BLaER1 treated with 17β-estradiol and CSF1 and Interleukin-3, amounts not matched to agents 10 nM and 100 nM (cell line): ENCODE data around the gene MAGI2.
"Not testable (repeated sequence)": the region's sequence is repeated elsewhere in the genome, so short reads cannot be mapped to it uniquely, and the experiment has no call there.

Source experiments
- H3K27ac ChIP-seq, 11 experiments: shearing (Covaris generic); formaldehyde crosslinking; 2 replicates each; pipeline ENCODE4 v1.8.1; 2022
- H3K27me3 ChIP-seq, 11 experiments: shearing (Covaris generic); formaldehyde crosslinking; 2 replicates each; pipeline ENCODE4 v1.8.1; 2022
- H3K36me3 ChIP-seq, 11 experiments: shearing (Covaris generic); formaldehyde crosslinking; 2 replicates each; pipeline ENCODE4 v1.8.1; 2022
- H3K4me1 ChIP-seq, 10 experiments: shearing (Covaris generic); formaldehyde crosslinking; 2 replicates each; pipeline ENCODE4 v1.8.1; 2022
- H3K4me2 ChIP-seq, 11 experiments: shearing (Covaris generic); formaldehyde crosslinking; 2 replicates each; pipeline ENCODE4 v1.8.1; 2022
- H3K4me3 ChIP-seq, 10 experiments: shearing (Covaris generic); formaldehyde crosslinking; 2 replicates each; pipeline ENCODE4 v1.8.1; 2022
- H3K9ac ChIP-seq, 11 experiments: shearing (Covaris generic); formaldehyde crosslinking; 2 replicates each; pipeline ENCODE4 v1.8.1; 2022
- H3K9me3 ChIP-seq, 11 experiments: shearing (Covaris generic); formaldehyde crosslinking; replicated peaks in 1 of 11; 2 replicates each; pipeline ENCODE4 v1.8.1; 2022
- H4K20me1 ChIP-seq, 11 experiments: shearing (Covaris generic); formaldehyde crosslinking; 2 replicates each; pipeline ENCODE4 v1.8.1; 2022
- Cebpa-rat ChIP-seq, 11 experiments: shearing (Covaris generic); IDR thresholded peaks; 2 replicates each; pipeline ENCODE4 v1.8.1; 2022

The MAGI2 gene

GRCh38 chr7:78993341-78993740, 460.1 kb downstream of the MAGI2 start:
- Histone ChIP-seq H3K9me3 (no peaks in the 10 kb centered on the region), H4K20me1 (no peaks in the 10 kb centered on the region), H3K27ac (no peak overlapping the region), H3K4me3 (no peak overlapping the region), H3K27me3 (no peaks in the 10 kb centered on the region), H3K4me1 (peaks cover 0 to 4% (median 0%) of the 10 kb centered on the region in 10 experiments; a peak in 2 of 20 replicates), H3K9ac (no peak overlapping the region), H3K36me3 (no peaks in the 10 kb centered on the region), H3K4me2 (peak overlapping the region in 2 of 11 experiments; percentile 8 to 13; a peak in 1 of 22 replicates)
- no peak for TF ChIP-seq Cebpa-rat (IDR thresholded peaks at IDR 0.05)

GRCh38 chr7:78985509-78985908, 468.0 kb downstream of the MAGI2 start:
- Histone ChIP-seq H3K4me3 (no peak overlapping the region), H3K9me3 (no peaks in the 10 kb centered on the region), H3K4me1 (no peaks in the 10 kb centered on the region), H3K27ac (no peak overlapping the region), H3K4me2 (no peak overlapping the region), H3K9ac (no peak overlapping the region), H3K27me3 (no peaks in the 10 kb centered on the region), H4K20me1 (no peaks in the 10 kb centered on the region), H3K36me3 (no peaks in the 10 kb centered on the region)
- no peak for TF ChIP-seq Cebpa-rat (IDR thresholded peaks at IDR 0.05)

- Histone ChIP-seq H3K4me2 (no peak overlapping the region), H3K4me3 (no peak overlapping the region), H3K9me3 (no peaks in the 10 kb centered on the region), H4K20me1 (no peaks in the 10 kb centered on the region), H3K36me3 (no peaks in the 10 kb centered on the region), H3K4me1 (no peaks in the 10 kb centered on the region), H3K27me3 (no peaks in the 10 kb centered on the region), H3K9ac (no peak overlapping the region), H3K27ac (no peak overlapping the region)
- TF ChIP-seq Cebpa-rat (IDR thresholded peaks at IDR 0.05), result no peak
These were observed 470.0 kb downstream of the MAGI2 start for GRCh38 chr7:78983483-78983882.

GRCh38 chr7:78970440-78970916, 483.0 kb downstream of the MAGI2 start:
- no peak for TF ChIP-seq Cebpa-rat (IDR thresholded peaks at IDR 0.05)
- Histone ChIP-seq H3K9ac (no peak overlapping the region), H3K4me2 (no peak overlapping the region)

GRCh38 chr7:78968951-78969350, 484.5 kb downstream of the MAGI2 start:
- TF ChIP-seq Cebpa-rat (IDR thresholded peaks at IDR 0.05), result no peak
- Histone ChIP-seq H4K20me1 (no peaks in the 10 kb centered on the region), H3K4me2 (no peak overlapping the region), H3K4me3 (no peak overlapping the region), H3K27ac (no peak overlapping the region), H3K9ac (no peak overlapping the region), H3K4me1 (peaks cover 0 to 6% (median 0%) of the 10 kb centered on the region in 10 experiments; a peak in 3 of 20 replicates), H3K27me3 (no peaks in the 10 kb centered on the region), H3K36me3 (no peaks in the 10 kb centered on the region), H3K9me3 (no peaks in the 10 kb centered on the region)

More at GRCh38 chr7:78970440-78970916, 483.0 kb downstream of the MAGI2 start:
- no peaks in the 10 kb centered on the region for H3K36me3 ChIP-seq
- H3K4me1 ChIP-seq, result no peaks in the 10 kb centered on the region
- no peaks in the 10 kb centered on the region for H3K27me3 ChIP-seq
- no peak overlapping the region for H3K27ac ChIP-seq
- H3K9me3 ChIP-seq, result no peaks in the 10 kb centered on the region
- H3K4me3 ChIP-seq, result no peak overlapping the region
- no peaks in the 10 kb centered on the region for H4K20me1 ChIP-seq

GRCh38 chr7:78967561-78967960, 485.9 kb downstream of the MAGI2 start:
- not testable (repeated sequence) for H3K4me2 ChIP-seq
- peaks cover 0 to 17% (median 0%) of the 10 kb centered on the region in 10 experiments; a peak in 4 of 20 replicates for H3K4me1 ChIP-seq

GRCh38 chr7:78967046-78967445, 486.4 kb downstream of the MAGI2 start:
- H3K9me3 ChIP-seq, result no peaks in the 10 kb centered on the region
- no peak for TF ChIP-seq Cebpa-rat (IDR thresholded peaks at IDR 0.05)
- no peaks in the 10 kb centered on the region for H3K36me3 ChIP-seq
- H3K27me3 ChIP-seq, result no peaks in the 10 kb centered on the region
- no peak overlapping the region for H3K4me2 ChIP-seq
- H3K9ac ChIP-seq, result no peak overlapping the region
- no peak overlapping the region for H3K27ac ChIP-seq
- peaks cover 0 to 17% (median 0%) of the 10 kb centered on the region in 10 experiments; a peak in 4 of 20 replicates for H3K4me1 ChIP-seq
- no peaks in the 10 kb centered on the region for H4K20me1 ChIP-seq
- no peak overlapping the region for H3K4me3 ChIP-seq

More at GRCh38 chr7:78967561-78967960, 485.9 kb downstream of the MAGI2 start:
- H3K27ac ChIP-seq, H3K27me3 ChIP-seq, H3K9ac ChIP-seq, H3K36me3 ChIP-seq, H4K20me1 ChIP-seq, H3K4me3 ChIP-seq, H3K9me3 ChIP-seq: not testable (repeated sequence)

GRCh38 chr7:78959477-78959876, 494.0 kb downstream of the MAGI2 start:
- Histone ChIP-seq H3K27ac (no peak overlapping the region), H3K4me2 (no peak overlapping the region), H3K9me3 (no peaks in the 10 kb centered on the region), H3K9ac (no peak overlapping the region), H3K4me3 (no peak overlapping the region), H3K36me3 (no peaks in the 10 kb centered on the region), H3K27me3 (no peaks in the 10 kb centered on the region), H4K20me1 (no peaks in the 10 kb centered on the region), H3K4me1 (peaks cover 0 to 25% (median 0%) of the 10 kb centered on the region in 10 experiments; a peak in 4 of 20 replicates)
- TF ChIP-seq Cebpa-rat (IDR thresholded peaks at IDR 0.05), result no peak

- no peak for TF ChIP-seq Cebpa-rat (IDR thresholded peaks at IDR 0.05)
These were observed 498.1 kb downstream of the MAGI2 start for GRCh38 chr7:78955329-78955728.

GRCh38 chr7:78953726-78954363, 499.6 kb downstream of the MAGI2 start:
- no peak overlapping the region for H3K27ac ChIP-seq
- no peak for TF ChIP-seq Cebpa-rat (IDR thresholded peaks at IDR 0.05)

More at GRCh38 chr7:78955329-78955728, 498.1 kb downstream of the MAGI2 start:
- no peak overlapping the region for H3K9ac ChIP-seq
- H3K4me1 ChIP-seq, result peaks cover 0 to 16% (median 0%) of the 10 kb centered on the region in 10 experiments; a peak in 2 of 20 replicates
- no peak overlapping the region for H3K4me3 ChIP-seq
- H3K27me3 ChIP-seq, result no peaks in the 10 kb centered on the region
- peaks cover 0 to 9% (median 0%) of the 10 kb centered on the region in 11 experiments; a peak in 2 of 22 replicates for H3K9me3 ChIP-seq
- no peak overlapping the region for H3K27ac ChIP-seq
- no peaks in the 10 kb centered on the region for H4K20me1 ChIP-seq
- H3K4me2 ChIP-seq, result no peak overlapping the region
- no peaks in the 10 kb centered on the region for H3K36me3 ChIP-seq

More at GRCh38 chr7:78953726-78954363, 499.6 kb downstream of the MAGI2 start:
- no peaks in the 10 kb centered on the region for H4K20me1 ChIP-seq
- no peak overlapping the region for H3K4me2 ChIP-seq
- peaks cover 0 to 16% (median 0%) of the 10 kb centered on the region in 10 experiments; a peak in 2 of 20 replicates for H3K4me1 ChIP-seq
- H3K27me3 ChIP-seq, result no peaks in the 10 kb centered on the region
- no peak overlapping the region for H3K9ac ChIP-seq
- peaks cover 0 to 9% (median 0%) of the 10 kb centered on the region in 11 experiments; a peak in 2 of 22 replicates for H3K9me3 ChIP-seq
- no peaks in the 10 kb centered on the region for H3K36me3 ChIP-seq
- H3K4me3 ChIP-seq, result no peak overlapping the region
